GM12874 (cell line): ENCODE data around the gene SYNE1.

Experiments used
- CTCF ChIP-seq: IDR thresholded peaks from 2 replicates; pipeline ENCODE4 v1.5.1; 2011; ENCODE audit warnings: low read depth, mild to moderate bottlenecking, control low read depth, low read length, moderate library complexity; ENCODE audit not compliant: insufficient read depth

SYNE1 gene

DNA sequence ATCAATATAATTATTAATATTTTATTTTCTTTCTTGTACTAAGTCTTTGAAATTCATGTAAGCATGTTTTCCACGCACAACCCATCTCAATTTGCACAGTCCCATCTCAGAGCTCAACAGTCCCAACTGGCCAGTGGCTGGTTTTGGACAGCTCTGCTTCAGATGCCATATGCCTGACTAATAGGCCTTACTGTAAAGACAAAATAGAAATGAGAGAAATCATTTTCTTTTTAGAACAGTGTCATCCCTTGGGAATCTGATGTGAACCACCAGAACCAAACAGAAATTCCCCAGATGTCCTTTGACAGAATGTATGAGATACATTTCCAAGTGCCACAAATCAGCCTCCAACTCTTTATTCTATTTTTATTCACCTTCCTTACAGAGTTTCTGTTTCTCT is 490.8 kb downstream of the SYNE1 start:
- no peak for TF ChIP-seq CTCF

DNA sequence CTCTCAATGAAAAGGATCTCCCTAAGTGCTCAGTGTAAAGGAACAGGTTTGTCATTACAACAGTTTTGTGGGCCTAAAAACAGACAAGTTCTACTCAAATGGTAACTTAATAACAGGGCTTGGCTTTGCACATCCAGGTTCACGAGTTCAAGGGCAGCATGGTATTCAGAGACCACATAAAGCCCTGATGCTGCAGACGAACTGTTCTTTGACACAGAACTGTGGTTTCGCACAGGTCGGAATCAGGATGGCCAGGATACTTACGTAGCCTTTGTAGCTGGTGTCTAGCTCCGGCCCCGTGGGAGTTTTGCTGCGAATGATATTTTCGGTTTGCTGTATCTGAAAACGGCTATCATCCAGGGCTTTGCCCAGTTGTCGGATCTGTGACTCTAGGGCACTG is 493.8 kb downstream of the SYNE1 start:
- TF ChIP-seq CTCF, result no peak

GRCh38 chr6:152142105-152142504 is 495.1 kb downstream of the SYNE1 start:
- TF ChIP-seq CTCF, result no peak

DNA sequence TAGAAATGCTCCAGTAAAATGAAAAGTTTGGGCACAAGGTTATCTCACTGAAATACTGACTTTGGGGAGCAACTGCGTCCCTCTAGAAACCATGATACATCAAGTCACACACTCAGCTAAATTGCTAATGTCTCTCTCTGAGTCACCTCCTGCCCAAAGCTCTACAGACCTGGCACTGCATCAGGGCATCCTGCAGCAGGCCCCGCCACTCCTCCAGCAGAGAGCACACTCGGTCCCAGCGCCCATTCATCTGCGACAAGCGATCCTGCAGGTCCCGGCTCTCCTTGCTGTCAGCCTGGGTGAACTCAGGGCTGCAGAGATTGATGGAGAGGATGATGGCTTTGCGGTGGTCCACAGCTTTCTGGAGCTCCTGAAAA is 500.7 kb downstream of the SYNE1 start:
- no peak for TF ChIP-seq CTCF

GRCh38 chr6:152135755-152136448 is 501.3 kb downstream of the SYNE1 start:
- TF ChIP-seq CTCF, result no peak

- no peak for TF ChIP-seq CTCF
Observed at GRCh38 chr6:152130441-152130840, 506.7 kb downstream of the SYNE1 start.

DNA sequence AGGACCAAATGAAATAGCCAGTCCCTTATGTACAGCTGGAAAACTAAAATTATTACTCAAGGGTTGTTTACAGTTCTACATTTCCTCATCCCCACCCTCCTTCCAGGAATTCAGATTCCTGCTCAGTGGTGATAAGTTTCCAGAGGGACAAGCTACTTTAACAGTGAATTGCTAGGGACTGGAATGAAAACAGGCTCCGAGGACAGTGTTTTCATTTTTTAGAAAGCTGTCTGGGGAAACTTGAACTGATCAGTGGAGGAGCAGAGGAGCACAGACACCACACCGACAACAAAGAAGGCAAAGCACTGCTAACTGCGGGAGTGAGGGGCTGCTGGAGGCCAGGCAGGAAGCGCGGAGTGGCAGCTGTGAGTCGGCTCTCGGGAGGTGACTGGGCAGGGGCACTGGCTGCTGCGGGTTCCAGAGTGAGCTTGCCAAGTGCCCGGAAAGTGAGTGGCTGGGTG is 507.4 kb downstream of the SYNE1 start:
- TF ChIP-seq CTCF, result no peak
